ENCODE data around the gene ELOVL5.
"Not testable (repeated sequence)": the region's sequence is repeated elsewhere in the genome, so short reads cannot be mapped to it uniquely, and the experiment has no call there.

Gene ELOVL5

DNA sequence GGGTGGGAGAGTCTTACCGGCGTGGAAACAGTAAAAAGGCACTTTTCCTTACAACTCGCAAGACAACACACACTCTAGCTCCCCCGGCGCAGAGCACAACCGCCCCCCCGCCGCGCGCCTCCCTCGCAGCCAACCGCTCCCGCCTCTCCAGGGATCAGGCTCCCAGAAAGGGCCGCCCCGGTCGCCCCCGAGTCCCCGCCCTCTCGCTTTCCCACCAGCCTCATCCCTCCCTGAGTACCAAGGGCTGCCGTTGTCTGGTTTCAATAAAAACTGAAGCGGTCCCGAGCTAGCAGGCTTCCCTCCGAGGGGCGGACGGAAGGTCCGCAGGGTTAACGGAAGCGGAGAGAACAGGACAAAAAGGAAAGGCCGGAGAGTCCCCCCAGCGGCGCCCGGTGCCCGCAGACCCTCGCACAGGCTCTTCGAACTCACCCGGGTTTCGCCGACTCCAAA lies 804 bp downstream of the ELOVL5 start:
- H4K20me1 ChIP-seq (ENCODE audit: low read depth, low read length) = peaks cover 33% of the 10 kb centered on the region
- H3F3A ChIP-seq (ENCODE audit: insufficient read depth) = peaks cover 16% of the 10 kb centered on the region
- H3K36me3 ChIP-seq (ENCODE audit: low read length) = peaks cover 11% of the 10 kb centered on the region; the same call in 1 of the 2 replicates
- peak overlapping the region; percentile 86 for H3K4me2 ChIP-seq (ENCODE audit: low read depth, low read length, poor library complexity, severe bottlenecking)
- peak overlapping the region; percentile 88 for H2AFZ ChIP-seq (ENCODE audit: low read depth, low read length, severe bottlenecking)
- TF ChIP-seq EZH2phosphoT487 (conservative IDR thresholded peaks at IDR 0.05; ENCODE audit: low read length) (no peak), CTCF (IDR thresholded peaks at IDR 0.05; ENCODE audit: insufficient read depth, low read length, poor library complexity, severe bottlenecking) (no peak)
- no peaks in the 10 kb centered on the region for H3K27me3 ChIP-seq (ENCODE audit: low read length)
- H3K27ac ChIP-seq (ENCODE audit: low read depth, low read length) = peak overlapping the region; percentile 72
- H3K9ac ChIP-seq (ENCODE audit: low read length) = peak overlapping the region; percentile 91
- H3K79me2 ChIP-seq (ENCODE audit: insufficient read depth, low read length) = peaks cover 66% of the 10 kb centered on the region
- H3K9me2 ChIP-seq (replicated peaks; ENCODE audit: insufficient read depth, low read length) = no peaks in the 10 kb centered on the region
- peak overlapping the region; percentile 74 for H3K4me3 ChIP-seq (ENCODE audit: insufficient read depth, low read length, poor library complexity, severe bottlenecking)
- no peaks in the 10 kb centered on the region for H3K9me3 ChIP-seq (ENCODE audit: insufficient read depth, low read length)

DNA sequence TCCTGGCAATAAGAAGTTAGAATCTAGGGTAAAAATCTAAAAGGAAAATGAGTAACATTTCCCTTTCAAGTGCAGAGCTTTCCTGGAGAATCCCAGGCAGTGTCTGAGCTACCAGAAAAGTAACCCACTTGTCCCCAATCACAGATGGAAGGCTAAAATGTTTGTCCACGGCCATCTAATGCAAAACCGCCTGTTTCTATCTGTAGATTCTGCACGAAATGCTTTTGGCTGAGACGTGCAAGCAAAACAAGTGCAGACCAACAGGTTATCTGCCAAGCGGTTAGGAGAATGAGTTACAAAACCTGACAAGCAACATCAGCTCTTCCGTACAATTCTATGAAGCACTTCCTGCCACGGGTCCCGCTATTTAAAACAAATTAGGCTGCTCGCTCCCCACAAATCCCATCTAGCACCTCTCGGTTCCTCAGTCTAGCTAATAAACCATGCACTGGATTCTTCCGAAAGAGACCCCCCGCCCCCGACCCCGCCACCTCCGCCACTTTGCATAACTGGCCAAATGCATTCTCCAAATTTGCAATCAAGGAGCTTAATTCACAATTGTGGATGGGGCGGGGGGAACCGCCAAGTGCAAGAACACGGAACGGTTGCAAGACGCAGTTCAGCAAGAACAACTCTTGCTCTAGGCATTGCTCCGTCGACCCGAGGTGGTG lies 1.4 kb downstream of the ELOVL5 start:
- Histone ChIP-seq H2AFZ (ENCODE audit: low read depth, low read length, severe bottlenecking) (no peak overlapping the region), H3K27me3 (ENCODE audit: low read length) (no peaks in the 10 kb centered on the region), H3K36me3 (ENCODE audit: low read length) (peaks cover 11% of the 10 kb centered on the region; the same call in 1 of the 2 replicates), H3K4me2 (ENCODE audit: low read depth, low read length, poor library complexity, severe bottlenecking) (peak overlapping the region; percentile 86), H3K79me2 (ENCODE audit: insufficient read depth, low read length) (peaks cover 72% of the 10 kb centered on the region), H3K4me3 (ENCODE audit: insufficient read depth, low read length, poor library complexity, severe bottlenecking) (peak overlapping the region; percentile 74), H3K27ac (ENCODE audit: low read depth, low read length) (peak overlapping the region; percentile 72), H3K9me3 (ENCODE audit: insufficient read depth, low read length) (no peaks in the 10 kb centered on the region), H3F3A (ENCODE audit: insufficient read depth) (peaks cover 16% of the 10 kb centered on the region), H3K9ac (ENCODE audit: low read length) (peak overlapping the region; percentile 91), H3K9me2 (replicated peaks; ENCODE audit: insufficient read depth, low read length) (no peaks in the 10 kb centered on the region), H4K20me1 (ENCODE audit: low read depth, low read length) (peaks cover 38% of the 10 kb centered on the region)
- TF ChIP-seq CTCF (IDR thresholded peaks at IDR 0.05; ENCODE audit: insufficient read depth, low read length, poor library complexity, severe bottlenecking) = no peak
- no peak for TF ChIP-seq EZH2phosphoT487 (conservative IDR thresholded peaks at IDR 0.05; ENCODE audit: low read length)

DNA sequence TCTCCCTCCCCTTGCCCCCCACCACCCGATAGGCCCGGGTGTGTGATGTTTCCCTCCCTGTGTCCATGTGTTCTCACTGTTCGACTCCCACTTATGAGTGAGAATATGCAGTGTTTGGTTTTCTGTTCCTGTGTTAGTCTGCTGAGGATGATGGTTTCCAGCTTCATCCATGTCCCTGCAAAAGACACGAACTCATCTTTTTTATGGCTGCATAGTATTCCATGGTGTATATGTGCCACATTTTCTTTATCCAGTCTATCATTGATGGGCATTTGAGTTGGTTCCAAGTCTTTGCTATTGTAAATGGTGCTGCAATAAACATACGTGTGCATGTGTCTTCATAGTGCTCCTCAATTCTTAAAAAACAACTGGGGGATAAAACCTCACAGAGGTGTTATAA lies 2.7 kb downstream of the ELOVL5 start:
- Histone ChIP-seq H3F3A (ENCODE audit: insufficient read depth) (peaks cover 16% of the 10 kb centered on the region), H3K36me3 (ENCODE audit: low read length) (peaks cover 11% of the 10 kb centered on the region; the same call in 1 of the 2 replicates), H3K79me2 (ENCODE audit: insufficient read depth, low read length) (peaks cover 85% of the 10 kb centered on the region), H3K4me2 (ENCODE audit: low read depth, low read length, poor library complexity, severe bottlenecking) (peak overlapping the region; percentile 86), H4K20me1 (ENCODE audit: low read depth, low read length) (peaks cover 51% of the 10 kb centered on the region)
- not testable (repeated sequence) for H3K4me3 ChIP-seq (ENCODE audit: insufficient read depth, low read length, poor library complexity, severe bottlenecking); H3K27ac ChIP-seq (ENCODE audit: low read depth, low read length); H2AFZ ChIP-seq (ENCODE audit: low read depth, low read length, severe bottlenecking); H3K9me2 ChIP-seq (replicated peaks; ENCODE audit: insufficient read depth, low read length); H3K27me3 ChIP-seq (ENCODE audit: low read length); H3K9me3 ChIP-seq (ENCODE audit: insufficient read depth, low read length); H3K9ac ChIP-seq (ENCODE audit: low read length)

GRCh38 chr6:53344969-53345368 lies 3.8 kb downstream of the ELOVL5 start:
- Histone ChIP-seq H4K20me1 (ENCODE audit: low read depth, low read length) (peaks cover 57% of the 10 kb centered on the region), H3K9me3 (ENCODE audit: insufficient read depth, low read length) (no peaks in the 10 kb centered on the region), H3K9me2 (replicated peaks; ENCODE audit: insufficient read depth, low read length) (no peaks in the 10 kb centered on the region), H3F3A (ENCODE audit: insufficient read depth) (peaks cover 16% of the 10 kb centered on the region), H2AFZ (ENCODE audit: low read depth, low read length, severe bottlenecking) (no peak overlapping the region), H3K36me3 (ENCODE audit: low read length) (peaks cover 11% of the 10 kb centered on the region; the same call in 1 of the 2 replicates), H3K27ac (ENCODE audit: low read depth, low read length) (no peak overlapping the region), H3K79me2 (ENCODE audit: insufficient read depth, low read length) (peaks cover 96% of the 10 kb centered on the region), H3K27me3 (ENCODE audit: low read length) (no peaks in the 10 kb centered on the region), H3K4me3 (ENCODE audit: insufficient read depth, low read length, poor library complexity, severe bottlenecking) (no peak overlapping the region), H3K4me2 (ENCODE audit: low read depth, low read length, poor library complexity, severe bottlenecking) (peak overlapping the region; percentile 4), H3K9ac (ENCODE audit: low read length) (peak overlapping the region; percentile 1; the same call in 1 of the 2 replicates)
- TF ChIP-seq CTCF (IDR thresholded peaks at IDR 0.05; ENCODE audit: insufficient read depth, low read length, poor library complexity, severe bottlenecking) (no peak), EZH2phosphoT487 (conservative IDR thresholded peaks at IDR 0.05; ENCODE audit: low read length) (no peak)

All from SU-DHL-6 (cell line).